Activated B cell treated with CpG ODN at 0.5 μM for 24 hours (primary cell): ENCODE results near the gene HCAR3. TPM values are rescaled to one million over a fixed set of nuclear protein-coding genes. Genes with fewer than 3 reads are reported as not detected.
A peak's percentile ranks its signal among the peaks of the same experiment; 100 is the strongest.
"Not testable (repeated sequence)": the region's sequence is repeated elsewhere in the genome, so short reads cannot be mapped to it uniquely, and the experiment has no call there.

ENCODE experiments used
- ATAC-seq: fragments of 200-7000 bp; cut with Tn5 transposase; one replicate; pipeline ENCODE4 v1.10.0; 2021; ENCODE audit warnings: low read depth, mild to moderate bottlenecking, moderate library complexity
- CTCF ChIA-PET: fragments of 350-600 bp; sonication (Branson Sonifier 250); formaldehyde crosslinking; loops from one replicate; lab custom pipeline; 2021; ENCODE audit warnings: antibody characterized with exemption; lab: Charles Lee
- POLR2A ChIA-PET: fragments of 350-600 bp; sonication (Branson Sonifier 250); formaldehyde crosslinking; loops from one replicate; lab custom pipeline; 2021; ENCODE audit warnings: antibody characterized with exemption; lab: Charles Lee
- DNase-seq: peaks from one replicate; pipeline ENCODE4 v3.0.0; 2022
- H3K27ac Mint-ChIP-seq: one replicate; pipeline ENCODE4 v1.8.0; 2020; ENCODE audit warnings: mixed read lengths
- H3K27me3 Mint-ChIP-seq: one replicate; pipeline ENCODE4 v1.8.0; 2021; ENCODE audit warnings: mixed read lengths
- H3K36me3 Mint-ChIP-seq: one replicate; pipeline ENCODE4 v1.8.0; 2021; ENCODE audit warnings: low read depth, mixed read lengths
- H3K4me1 Mint-ChIP-seq: one replicate; pipeline ENCODE4 v1.8.0; 2021; ENCODE audit warnings: mixed read lengths
- H3K4me3 Mint-ChIP-seq: one replicate; pipeline ENCODE4 v1.8.0; 2020; ENCODE audit warnings: mild to moderate bottlenecking, mixed read lengths
- H3K9me3 Mint-ChIP-seq: one replicate; pipeline ENCODE4 v1.8.0; 2020; ENCODE audit warnings: mixed read lengths
- CTCF ChIP-seq: fragments of 200-600 bp; IDR thresholded peaks from one replicate; pipeline ENCODE4 v1.8.0; 2022; ENCODE audit warnings: antibody characterized with exemption, mild to moderate bottlenecking
- intact Hi-C: fragments of 100-400 bp; cut with micrococcal nuclease; formaldehyde crosslinking; loops from one replicate; pipeline ENCODE4 v1.15.1; 2024
- total RNA-seq: library from RNA; stranded (reverse); gene quantifications from 2 replicates; pipeline ENCODE4 v1.2.3, GENCODE V29; 2022

Gene HCAR3
- total RNA-seq: not detected in 2 replicates

- DNase-seq, H3K27me3 Mint-ChIP-seq, H3K9me3 Mint-ChIP-seq, CTCF ChIA-PET, POLR2A ChIA-PET, ATAC-seq, H3K36me3 Mint-ChIP-seq, H3K4me3 Mint-ChIP-seq, intact Hi-C loops, H3K27ac Mint-ChIP-seq: not testable (repeated sequence)
- H3K4me1 Mint-ChIP-seq: peaks cover 18% of the 10 kb centered on the region
Measured at GRCh38 chr12:122716658-122717057, at the start of gene HCAR3. Gene HCAR3 (minus strand): TSS chr12:122716811. CDS start chr12:122716737, 74 bp downstream.

- intact Hi-C loops: loop anchor here (10.0 kb wide), 1 partner anchor 477 kb away; the partner anchor contains the start of genes MPHOSPH9 and MTRFR
- H3K4me1 Mint-ChIP-seq: peaks cover 27% of the 10 kb centered on the region
- DNase-seq (no peak), ATAC-seq (no peak)
- H3K36me3 Mint-ChIP-seq: peaks cover 85% of the 10 kb centered on the region
- H3K4me3 Mint-ChIP-seq: no peak overlapping the region
- TF ChIP-seq CTCF: no peak
- H3K27ac Mint-ChIP-seq: no peak overlapping the region
- no peaks in the 10 kb centered on the region for H3K27me3 Mint-ChIP-seq
- no peaks in the 10 kb centered on the region for H3K9me3 Mint-ChIP-seq
- CTCF ChIA-PET: no interaction called here
- POLR2A ChIA-PET: interaction anchor here (0.6 kb wide), 1 partner anchor 16 kb away, joined by 9 read pairs; no protein-coding TSS in a partner anchor
Measured at GRCh38 chr12:122757568-122757967, 41.0 kb upstream of the HCAR3 start.

GRCh38 chr12:122754790-122755189, 38.2 kb upstream of the HCAR3 start:
- no peaks in the 10 kb centered on the region for H3K27me3 Mint-ChIP-seq
- H3K27ac Mint-ChIP-seq: no peak overlapping the region
- H3K9me3 Mint-ChIP-seq: no peaks in the 10 kb centered on the region
- ATAC-seq: no peak
- intact Hi-C loops: loop anchor here (10.0 kb wide), 1 partner anchor 480 kb away; the partner anchor contains the start of genes MPHOSPH9 and MTRFR
- CTCF ChIA-PET: interaction anchor here (2.0 kb wide), 1 partner anchor 117 kb away, joined by 5 read pairs; no protein-coding TSS in a partner anchor
- peaks cover 64% of the 10 kb centered on the region for H3K36me3 Mint-ChIP-seq
- POLR2A ChIA-PET: no interaction called here
- no peak for TF ChIP-seq CTCF
- H3K4me1 Mint-ChIP-seq: peaks cover 46% of the 10 kb centered on the region
- H3K4me3 Mint-ChIP-seq: no peak overlapping the region
- no peak for DNase-seq

- CTCF ChIA-PET: interaction anchor here (0.6 to 2.0 kb wide), 6 partner anchors 8 to 118 kb away, joined by 3 to 27 read pairs (median 4); no protein-coding TSS in a partner anchor
- Mint-ChIP-seq H3K9me3 (no peaks in the 10 kb centered on the region), H3K4me1 (peaks cover 46% of the 10 kb centered on the region), H3K4me3 (peak overlapping the region; percentile 91), H3K36me3 (peaks cover 55% of the 10 kb centered on the region), H3K27me3 (no peaks in the 10 kb centered on the region), H3K27ac (peak overlapping the region; percentile 92)
- DNase-seq (no peak), ATAC-seq (no peak)
- POLR2A ChIA-PET: interaction anchor here (1.2 to 3.0 kb wide), 6 partner anchors 21 to 263 kb away, joined by 4 to 16 read pairs (median 8); partner anchors contain the start of genes CCDC62, KNTC1, RSRC2 and ZCCHC8
- TF ChIP-seq CTCF: no peak
- intact Hi-C loops: loop anchor here (2.0 to 10.0 kb wide), 3 partner anchors 22 to 486 kb away; partner anchors contain the start of genes CCDC62, MPHOSPH9, MTRFR and VPS33A
Measured at GRCh38 chr12:122753319-122753650, 36.7 kb upstream of the HCAR3 start.

- ChIA-PET CTCF (interaction anchor here (0.6 to 2.0 kb wide), 9 partner anchors 9 to 122 kb away, joined by 3 to 27 read pairs (median 3); no protein-coding TSS in a partner anchor), POLR2A (interaction anchor here (0.6 to 3.0 kb wide), 8 partner anchors 22 to 350 kb away, joined by 3 to 16 read pairs (median 6); partner anchors contain the start of genes CCDC62, KNTC1, RSRC2 and ZCCHC8)
- H3K9me3 Mint-ChIP-seq: no peaks in the 10 kb centered on the region
- intact Hi-C loops: loop anchor here (1.0 to 10.0 kb wide), 9 partner anchors 22 to 486 kb away; partner anchors contain the start of genes CCDC62, KNTC1, MPHOSPH9 and MTRFR
- peak; percentile 92 for ATAC-seq
- peaks cover 49% of the 10 kb centered on the region for H3K36me3 Mint-ChIP-seq
- H3K4me1 Mint-ChIP-seq: peaks cover 46% of the 10 kb centered on the region
- no peak for TF ChIP-seq CTCF
- peak; percentile 99 for DNase-seq
- no peaks in the 10 kb centered on the region for H3K27me3 Mint-ChIP-seq
- peak within 1 kb of the TSS; percentile 91 for H3K4me3 Mint-ChIP-seq
- H3K27ac Mint-ChIP-seq: peak within 1 kb of the TSS; percentile 92
Measured at GRCh38 chr12:122752464-122753318, 36.1 kb upstream of the HCAR3 start, which contains the start of gene DENR. Gene DENR (plus strand): TSS chr12:122752824. CDS start chr12:122753702, 878 bp downstream.

GRCh38 chr12:122750781-122751515, 34.3 kb upstream of the HCAR3 start:
- intact Hi-C loops: loop anchor here (2.0 to 10.0 kb wide), 2 partner anchors 24 to 484 kb away; partner anchors contain the start of genes MPHOSPH9 and MTRFR
- CTCF ChIA-PET: not testable (repeated sequence)
- H3K4me1 Mint-ChIP-seq: peaks cover 36% of the 10 kb centered on the region

More at GRCh38 chr12:122750781-122751515, 34.3 kb upstream of the HCAR3 start:
- peak overlapping the region; percentile 92 for H3K27ac Mint-ChIP-seq
- H3K36me3 Mint-ChIP-seq: peaks cover 32% of the 10 kb centered on the region
- ATAC-seq, DNase-seq, POLR2A ChIA-PET, H3K9me3 Mint-ChIP-seq, H3K27me3 Mint-ChIP-seq: not testable (repeated sequence)
- H3K4me3 Mint-ChIP-seq: peak overlapping the region; percentile 71
